Middle frontal gyrus (tissue), 1 donor: Measurements from ENCODE around the gene DOK1.
"Not testable (repeated sequence)": the region's sequence is repeated elsewhere in the genome, so short reads cannot be mapped to it uniquely, and the experiment has no call there.

Experiments
- DNase-seq: peaks from one replicate; pipeline ENCODE4 v3.0.0-alpha.2; 2015; ENCODE audit warnings: low spot score; ENCODE audit errors: extremely low spot score

The DOK1 gene

DNA sequence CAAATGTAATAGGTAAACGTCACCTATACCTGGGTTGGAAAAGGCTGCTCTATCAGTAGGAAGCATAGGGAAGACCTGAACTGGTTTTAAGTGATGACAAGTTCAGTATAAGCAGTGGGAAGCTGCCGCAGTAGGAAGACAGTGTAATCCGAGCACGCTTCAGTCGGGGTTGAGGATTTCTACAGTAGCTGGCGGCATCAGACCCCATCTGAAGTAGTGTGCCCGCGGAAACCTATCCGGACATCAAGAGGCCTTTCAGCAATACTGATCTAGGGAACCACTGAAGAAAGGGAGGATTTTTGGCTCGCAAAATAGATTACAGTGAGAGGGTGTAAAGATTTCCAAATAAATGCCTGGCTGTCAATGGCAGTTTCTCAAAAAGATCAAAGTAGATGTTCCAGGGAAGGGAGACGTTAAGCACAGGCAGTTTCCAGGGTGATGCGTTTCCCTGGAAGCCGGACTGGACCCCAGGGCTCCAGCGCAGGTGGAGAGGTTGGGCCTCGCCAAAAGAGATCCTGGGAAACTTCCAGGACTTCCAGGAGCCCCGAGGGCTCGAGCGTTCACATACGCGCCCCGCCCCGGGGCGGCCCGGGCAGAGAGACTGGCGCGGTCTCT lies 6.1 kb upstream of the DOK1 start:
- no peak for DNase-seq

DNA sequence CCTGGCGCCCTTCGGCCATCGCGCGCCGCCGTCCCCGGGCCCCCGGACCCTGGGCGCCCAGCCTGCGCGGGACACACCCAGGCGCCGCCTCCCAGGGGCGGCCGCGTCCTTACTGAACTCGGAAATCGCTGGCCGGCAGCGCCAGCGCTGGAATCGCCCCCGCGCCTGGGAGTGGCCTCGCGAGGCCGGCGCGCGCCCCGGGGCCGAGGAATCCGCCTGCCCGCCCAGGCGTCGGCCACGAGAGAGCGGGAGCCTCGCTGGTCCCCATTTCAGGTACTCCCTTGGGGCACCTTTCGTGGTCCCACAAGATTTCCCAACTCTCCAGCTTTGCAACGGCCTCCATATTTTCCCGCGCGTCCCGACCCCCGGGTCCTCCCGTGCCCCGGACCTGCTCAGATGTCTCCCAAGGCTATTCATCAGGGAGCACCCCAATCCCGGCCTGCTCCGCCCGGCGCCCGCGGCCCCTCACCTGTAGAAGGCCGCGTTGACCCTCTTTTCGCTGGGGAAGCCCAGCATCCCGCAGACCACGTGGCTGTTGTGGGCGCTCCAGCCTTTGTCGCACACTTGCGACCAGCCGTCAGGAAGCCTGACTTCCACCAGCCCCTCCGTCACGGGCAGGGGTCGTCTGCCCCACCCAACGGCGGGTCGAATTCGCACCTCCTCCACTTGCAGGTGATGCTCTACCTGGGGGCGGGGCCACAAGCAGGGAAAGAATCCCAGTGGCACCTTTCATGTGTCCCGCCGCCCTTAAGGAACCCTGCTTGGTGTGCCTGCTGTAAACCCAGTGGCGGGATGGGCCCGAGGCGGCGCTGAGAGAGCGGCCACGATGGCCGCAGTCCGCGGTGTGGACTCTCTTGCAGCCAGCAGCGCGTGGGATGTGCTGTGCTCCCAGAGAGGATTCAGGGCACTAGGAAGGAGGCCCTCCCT lies 5.4 kb upstream of the DOK1 start:
- no peak for DNase-seq

DNA sequence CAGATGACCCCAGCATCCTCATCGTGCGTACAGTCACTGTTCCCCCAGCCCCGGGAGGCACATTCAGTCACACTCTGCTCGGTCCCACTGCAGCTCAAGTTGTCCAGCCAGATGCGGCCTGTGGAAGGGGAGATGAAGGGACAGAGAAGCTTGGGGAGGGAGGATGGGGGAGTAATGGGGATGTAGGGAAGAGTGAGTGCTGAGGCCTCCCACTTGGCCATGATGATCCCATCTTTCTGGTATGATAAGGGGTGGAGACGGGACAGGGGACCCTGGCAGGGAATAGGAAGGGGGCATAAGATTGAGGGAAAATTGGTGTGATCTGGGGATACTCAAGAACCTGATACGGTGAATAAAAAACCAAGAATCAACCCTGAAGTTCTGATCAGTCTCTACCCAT lies 4.3 kb upstream of the DOK1 start:
- no peak for DNase-seq

DNA sequence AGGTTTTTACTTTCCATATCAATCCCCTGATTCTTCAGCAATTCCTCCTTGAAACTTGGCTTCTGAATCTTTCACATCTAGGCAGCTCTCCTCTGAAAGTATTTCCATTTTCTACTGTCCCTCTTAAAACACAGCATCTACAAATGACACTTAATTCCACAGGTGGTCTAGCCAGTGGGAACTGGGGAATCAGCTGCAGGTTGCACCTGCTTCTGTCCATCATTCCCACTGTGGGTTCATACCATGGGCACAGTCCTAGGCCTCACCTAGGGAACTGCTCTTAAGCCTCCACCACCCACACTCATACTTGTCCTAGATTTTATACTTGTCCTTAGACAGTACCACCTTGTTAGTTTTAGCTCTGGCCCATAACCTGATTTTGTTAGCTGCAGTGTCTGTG lies 3.0 kb upstream of the DOK1 start:
- DNase-seq, result no peak

DNA sequence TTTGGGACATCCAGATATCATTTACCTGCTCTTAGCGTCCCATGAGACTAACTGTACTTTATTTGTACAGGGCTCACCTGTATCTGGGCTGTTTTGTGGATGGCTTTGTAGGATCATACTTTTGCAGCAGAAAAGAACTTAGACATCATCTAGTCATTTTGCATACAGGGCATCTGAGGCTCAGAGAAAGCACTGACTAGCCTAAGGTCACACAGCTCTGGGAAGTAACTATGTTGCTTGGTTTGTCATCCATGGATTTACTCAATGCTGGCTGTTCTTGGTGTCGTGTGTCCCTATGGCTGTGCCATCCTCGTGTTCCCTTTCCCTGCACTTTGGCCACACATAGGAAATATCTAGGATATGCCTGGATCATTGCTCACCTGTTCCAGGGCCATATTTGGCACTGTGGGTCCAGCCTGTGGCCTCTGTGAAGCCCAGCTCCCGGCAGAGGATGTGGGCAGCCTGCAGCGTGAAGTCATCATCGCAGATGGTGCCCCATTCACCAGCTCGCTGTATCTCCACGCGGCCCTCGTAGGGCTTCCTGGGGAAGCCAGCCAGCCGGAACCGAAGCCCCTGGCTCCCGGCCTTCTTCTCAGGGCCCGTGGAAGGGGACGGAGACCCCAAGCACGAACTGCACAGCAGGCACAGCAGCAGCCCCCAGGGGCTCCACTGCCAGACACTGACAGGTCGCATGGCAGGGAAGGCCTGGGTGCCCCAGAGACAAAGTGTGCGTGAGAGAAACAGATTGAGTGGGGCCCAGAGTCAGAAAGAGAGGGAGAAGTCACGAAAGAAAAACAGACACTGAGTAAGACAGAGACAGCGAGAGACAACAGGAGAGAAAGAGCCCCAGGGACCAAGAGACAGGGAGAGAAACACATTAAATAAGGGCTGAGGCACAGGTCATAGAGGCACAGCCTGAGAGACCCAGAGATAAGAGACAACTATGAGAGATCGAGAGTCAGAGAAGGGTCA lies 2.3 kb upstream of the DOK1 start:
- DNase-seq, result no peak

DNA sequence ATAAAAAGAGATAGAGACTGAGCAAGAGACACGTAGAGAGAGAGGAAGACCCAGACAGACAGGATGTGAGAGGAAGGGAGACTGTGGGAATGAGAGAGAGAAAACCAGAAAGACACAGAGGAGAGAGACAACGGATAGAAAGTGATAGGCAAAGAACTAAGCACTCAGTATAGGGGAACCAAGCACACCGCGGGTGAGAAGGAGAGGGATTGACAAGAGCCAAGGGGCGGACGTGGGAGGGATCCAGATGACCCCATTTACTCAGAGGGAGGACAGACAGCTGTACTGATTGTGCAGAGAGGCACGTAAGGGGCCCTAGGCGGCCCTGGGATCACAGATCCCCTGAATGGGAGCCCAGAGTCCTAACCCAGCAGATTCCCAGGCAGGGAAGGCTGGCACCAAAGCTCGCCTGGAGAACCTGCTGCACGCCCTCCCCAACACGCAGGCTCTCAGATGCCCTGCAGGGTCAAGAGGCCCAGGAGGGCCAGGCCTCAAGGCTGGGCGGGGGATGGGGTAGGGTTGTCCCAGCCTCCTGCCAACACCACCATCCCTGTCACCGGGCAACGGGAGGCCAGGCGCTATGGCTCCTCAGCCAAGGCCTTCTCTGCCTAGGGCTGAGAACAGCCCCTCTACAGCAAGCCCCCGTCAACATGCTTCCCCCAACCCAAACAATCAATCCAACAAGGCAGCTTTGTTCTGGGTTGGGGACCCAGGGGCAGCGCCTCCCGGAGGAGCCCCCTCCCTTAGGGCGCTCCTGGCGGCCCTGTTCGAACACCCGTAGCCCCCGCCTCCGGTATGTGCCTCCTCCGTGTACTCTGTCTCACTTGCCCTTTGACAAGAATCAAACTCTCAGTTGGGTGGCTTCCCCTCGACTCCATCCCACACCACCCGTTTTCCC lies 1.4 kb upstream of the DOK1 start:
- no peak for DNase-seq

DNA sequence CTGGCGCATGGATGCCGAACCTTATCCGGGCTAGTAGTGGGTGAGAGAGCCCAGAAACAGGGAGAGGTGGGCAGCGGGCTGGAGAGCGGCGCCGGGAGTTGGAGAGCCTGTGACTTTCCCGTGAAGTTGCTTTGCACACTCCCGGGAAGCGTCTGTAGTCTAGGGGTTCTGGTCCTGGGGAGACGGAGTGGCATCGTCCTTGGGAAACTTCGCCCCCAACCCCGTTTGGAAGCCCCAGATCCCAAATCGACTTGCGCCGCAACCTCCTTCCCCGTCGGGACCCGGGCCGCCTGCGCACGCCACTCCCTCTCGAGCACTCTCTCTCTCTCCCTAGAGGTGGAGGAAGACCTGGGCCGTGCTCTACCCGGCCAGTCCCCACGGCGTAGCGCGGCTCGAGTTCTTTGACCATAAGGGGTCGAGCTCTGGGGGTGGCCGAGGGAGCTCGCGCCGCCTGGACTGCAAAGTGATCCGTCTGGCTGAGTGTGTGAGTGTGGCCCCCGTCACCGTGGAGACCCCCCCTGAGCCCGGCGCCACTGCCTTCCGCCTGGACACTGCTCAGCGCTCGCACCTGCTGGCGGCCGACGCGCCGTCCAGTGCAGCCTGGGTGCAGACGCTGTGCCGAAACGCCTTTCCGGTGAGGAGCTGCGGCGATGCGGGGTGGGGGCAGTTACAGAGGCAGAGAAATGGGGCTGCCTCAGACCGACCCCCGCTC lies 456 bp downstream of the DOK1 start:
- DNase-seq, result no peak

DNA sequence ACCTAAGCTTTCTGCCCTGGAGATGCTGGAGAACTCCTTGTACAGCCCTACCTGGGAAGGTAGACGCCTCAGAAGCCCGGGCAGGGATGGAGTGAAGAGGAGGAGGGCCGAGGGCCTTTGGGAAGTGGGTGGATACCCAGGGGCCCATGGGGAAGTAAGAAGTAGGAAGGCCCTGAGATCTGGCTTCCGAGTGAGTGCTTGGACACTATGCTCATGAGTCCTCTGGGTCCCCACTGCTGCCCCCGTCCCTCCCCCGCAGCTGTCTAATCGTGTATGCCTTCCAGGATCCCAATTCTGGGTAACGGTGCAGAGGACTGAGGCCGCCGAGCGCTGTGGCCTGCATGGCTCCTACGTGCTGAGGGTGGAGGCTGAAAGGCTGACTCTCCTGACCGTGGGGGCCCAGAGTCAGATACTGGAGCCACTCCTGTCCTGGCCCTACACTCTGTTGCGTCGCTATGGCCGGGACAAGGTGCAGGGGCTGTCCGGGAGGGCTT lies 1.1 kb downstream of the DOK1 start:
- no peak for DNase-seq

DNA sequence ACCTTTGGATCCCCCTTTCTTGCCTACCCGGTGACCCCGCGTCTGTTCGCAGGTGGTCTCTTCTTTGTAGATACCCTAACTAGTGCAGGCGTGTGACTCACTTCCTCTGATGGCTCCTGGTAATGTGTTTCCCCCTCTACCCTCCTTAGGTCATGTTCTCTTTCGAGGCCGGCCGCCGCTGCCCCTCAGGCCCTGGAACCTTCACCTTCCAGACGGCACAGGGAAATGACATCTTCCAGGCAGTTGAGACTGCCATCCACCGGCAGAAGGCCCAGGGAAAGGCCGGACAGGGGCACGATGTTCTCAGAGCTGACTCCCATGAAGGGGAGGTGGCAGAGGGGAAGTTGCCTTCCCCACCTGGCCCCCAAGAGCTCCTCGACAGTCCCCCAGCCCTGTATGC lies 1.6 kb downstream of the DOK1 start:
- DNase-seq, result no peak

DNA sequence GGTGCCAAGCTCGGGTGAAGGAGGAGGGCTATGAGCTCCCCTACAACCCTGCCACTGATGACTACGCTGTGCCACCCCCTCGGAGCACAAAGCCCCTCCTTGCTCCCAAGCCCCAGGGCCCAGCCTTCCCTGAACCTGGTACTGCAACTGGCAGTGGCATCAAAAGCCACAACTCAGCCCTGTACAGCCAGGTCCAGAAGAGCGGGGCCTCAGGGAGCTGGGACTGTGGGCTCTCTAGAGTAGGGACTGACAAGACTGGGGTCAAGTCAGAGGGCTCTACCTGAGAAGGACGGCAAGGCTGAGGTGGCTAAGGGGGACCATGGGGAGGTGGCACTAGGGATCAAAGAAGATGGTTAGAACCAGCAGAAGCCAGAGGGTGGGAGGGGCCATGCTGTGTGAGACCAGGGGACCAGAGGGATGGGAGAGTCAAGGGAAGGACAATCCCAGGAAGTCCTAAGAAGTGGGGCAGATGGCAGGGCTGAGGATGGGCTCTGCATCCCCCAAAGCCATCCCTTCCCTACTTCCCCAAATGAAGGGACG lies 2.4 kb downstream of the DOK1 start:
- DNase-seq, result no peak

DNA sequence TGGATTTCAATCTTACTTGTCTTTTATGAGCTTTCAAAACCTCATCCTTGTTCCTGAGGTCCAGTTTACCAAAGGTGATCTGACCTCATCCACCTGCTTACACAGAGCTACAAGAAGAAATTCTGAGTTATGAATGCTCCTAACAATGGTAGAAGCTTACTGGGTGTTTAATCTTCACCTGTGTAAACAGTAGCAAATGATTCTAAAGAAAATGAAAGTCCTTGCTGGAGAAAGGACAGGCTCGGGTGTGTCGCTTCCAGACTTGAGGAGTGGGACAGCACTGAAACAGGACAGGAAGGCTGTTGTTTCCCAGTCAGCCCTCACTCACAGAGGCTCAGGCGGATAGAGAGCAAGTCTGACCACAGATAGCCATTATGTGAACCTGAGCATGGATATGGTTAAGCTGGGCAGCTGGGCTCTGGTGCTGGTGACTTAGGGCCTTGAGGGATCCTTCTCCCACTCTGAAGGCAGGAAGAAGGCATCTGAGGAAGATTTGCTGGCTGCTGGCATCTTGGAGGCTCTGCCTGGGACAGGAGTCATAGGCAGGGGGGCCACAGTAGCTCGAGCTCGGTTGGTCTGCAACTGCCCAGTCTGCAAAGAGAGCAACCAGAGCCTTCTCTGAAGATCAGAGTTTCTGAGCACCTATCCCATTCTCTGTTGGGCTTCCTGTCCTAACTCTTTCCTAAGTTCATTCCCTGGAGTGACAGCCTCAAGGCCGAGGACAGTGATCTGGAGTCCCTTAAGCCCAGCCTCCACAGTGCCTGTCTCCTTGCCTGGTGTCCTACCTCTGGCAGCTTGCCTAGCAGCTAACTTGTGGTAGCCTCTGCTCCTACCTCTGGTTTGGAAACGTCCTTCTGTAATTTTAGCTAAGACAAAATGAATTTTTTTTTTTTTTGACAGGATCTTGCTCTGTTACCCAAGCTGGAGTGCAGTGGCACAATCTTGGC lies 4.0 kb downstream of the DOK1 start:
- no peak for DNase-seq

DNA sequence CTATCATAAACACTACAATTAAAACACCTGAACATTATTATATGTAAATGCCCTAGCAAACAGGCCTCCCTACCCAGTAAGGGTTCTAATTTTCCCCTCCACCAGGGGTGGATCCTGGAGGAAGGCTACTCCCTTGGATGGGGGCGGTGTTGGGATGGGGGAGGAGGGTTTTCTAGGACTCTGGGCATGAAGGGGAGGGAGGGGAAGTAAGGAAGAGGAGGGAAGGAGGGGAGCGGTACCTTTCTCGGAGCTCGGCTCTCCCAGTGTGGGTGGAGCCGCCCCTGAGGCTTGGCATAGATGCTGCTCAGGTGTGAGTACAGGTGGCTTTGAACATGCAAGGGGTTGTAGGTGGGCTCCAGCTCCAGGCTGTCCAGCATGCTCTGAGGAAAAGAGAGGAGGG lies 5.4 kb downstream of the DOK1 start:
- no peak for DNase-seq

DNA sequence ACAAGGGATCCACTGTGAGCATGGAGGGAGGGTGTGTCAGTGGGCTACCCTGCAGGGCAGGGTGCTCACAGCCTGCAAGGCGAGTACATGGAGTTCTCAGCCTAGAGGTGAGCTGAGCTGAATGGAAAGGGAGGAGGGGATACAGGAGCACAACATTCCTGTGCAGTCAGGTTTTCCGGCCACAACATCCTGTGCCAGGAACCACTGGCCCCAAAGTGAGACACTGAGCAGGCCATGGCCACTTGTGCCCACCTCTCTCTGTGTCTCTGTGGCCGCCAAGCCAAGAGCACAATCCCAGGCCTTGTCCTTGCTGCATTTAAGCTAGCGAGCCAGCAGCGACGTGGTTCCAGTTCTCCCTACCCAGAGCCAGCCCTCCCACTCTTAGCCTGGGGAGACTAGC lies 6.1 kb downstream of the DOK1 start:
- no peak for DNase-seq

DNA sequence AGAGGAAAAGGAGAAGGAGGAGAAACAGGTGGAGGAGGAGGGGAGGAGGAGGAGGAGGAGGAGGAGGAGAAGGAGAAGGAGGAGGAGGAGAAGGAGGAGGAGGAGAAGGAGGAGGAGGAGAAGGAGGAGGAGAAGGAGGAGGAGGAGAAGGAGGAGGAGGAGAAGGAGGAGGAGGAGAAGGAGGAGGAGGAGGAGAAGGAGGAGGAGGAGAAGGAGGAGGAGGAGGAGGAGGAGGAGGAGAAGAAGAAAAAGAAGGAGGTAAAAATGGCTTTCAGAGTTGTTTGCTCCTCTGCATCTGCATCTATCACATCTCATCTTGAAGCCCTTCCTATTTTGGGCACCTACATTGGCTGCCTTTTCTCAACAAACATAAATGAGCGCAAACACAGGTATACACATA lies 6.5 kb downstream of the DOK1 start:
- DNase-seq, result not testable (repeated sequence)

DNA sequence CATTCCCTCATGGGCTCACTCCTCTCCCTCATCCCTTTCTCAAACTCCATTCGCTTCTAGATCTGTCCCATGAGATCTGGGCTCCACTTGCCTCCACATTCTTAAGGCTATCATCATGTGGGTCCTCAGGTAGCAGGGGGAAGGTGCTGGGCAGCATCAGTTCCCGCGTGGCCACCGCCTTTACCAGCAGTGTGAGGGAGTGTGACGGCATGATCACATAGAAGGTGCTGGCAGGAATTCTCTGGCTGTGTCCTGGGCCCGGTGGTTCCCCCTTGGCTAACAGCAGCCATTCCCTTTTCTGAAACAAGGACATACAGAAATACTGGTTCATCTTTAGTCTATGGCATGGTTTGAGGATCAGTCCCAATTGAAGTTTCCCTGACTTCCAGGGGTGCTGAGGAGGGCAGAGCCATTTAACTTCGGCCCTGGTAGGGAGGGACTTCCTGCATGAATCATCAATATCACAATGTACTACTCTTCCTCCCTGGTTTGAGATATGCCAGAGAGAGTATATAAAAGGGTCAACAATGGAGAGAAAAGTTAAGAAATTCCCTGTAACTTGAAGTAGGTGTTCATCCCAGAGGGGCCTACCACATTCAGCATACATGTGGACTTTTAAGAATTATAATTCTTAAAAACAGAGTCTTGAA lies 7.7 kb downstream of the DOK1 start:
- no peak for DNase-seq

DNA sequence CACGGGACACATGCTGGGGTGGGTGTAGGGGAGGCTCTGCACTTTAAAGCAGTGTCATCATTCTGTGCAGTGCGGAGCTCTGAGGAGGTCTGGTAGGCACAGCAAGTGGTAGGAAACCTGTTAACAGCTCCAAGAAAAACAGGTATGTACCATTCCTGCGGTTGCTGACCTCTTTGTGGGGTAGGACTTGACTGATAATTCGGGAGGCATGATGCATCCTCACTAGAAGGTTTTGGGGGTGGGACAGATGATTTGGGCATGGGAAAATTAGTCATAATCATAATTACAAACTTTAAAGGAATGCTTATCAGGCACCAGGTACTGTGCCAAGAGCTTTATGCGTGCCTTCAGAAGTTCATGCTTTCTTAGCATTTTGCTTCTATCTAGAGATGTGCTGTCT lies 9.7 kb downstream of the DOK1 start:
- no peak for DNase-seq

DNA sequence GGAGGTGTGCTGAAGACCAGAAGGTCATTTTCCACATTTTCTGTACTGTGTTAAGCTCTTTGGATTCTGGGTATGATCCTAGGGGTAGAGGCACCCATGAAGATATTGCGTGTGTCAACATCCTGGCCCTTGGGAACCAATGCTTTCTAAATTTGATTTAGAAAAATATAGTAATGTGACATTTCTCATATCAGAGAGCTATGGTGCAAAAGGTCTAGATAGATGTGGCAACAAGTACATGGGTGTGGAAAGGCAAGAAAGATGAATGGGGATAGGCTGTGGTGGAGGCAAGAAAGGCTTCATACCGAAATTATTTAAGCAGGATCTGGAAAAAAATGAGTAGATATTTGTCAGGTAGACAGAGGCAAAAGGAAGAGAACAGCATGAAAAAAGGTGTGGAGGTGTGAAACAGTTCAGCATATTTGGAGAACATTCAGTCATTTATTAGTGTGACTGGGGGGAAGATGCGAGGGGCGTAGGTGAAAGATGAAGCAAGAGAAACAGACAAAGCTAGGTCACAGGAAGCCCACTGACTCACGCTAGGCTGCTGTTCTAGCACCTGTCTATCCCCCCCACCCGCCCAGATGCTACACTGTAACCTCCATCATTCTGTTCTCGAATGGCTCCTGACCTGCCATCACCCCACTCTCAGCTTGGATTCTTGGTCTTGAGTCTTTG lies 11.7 kb downstream of the DOK1 start:
- DNase-seq, result no peak

DNA sequence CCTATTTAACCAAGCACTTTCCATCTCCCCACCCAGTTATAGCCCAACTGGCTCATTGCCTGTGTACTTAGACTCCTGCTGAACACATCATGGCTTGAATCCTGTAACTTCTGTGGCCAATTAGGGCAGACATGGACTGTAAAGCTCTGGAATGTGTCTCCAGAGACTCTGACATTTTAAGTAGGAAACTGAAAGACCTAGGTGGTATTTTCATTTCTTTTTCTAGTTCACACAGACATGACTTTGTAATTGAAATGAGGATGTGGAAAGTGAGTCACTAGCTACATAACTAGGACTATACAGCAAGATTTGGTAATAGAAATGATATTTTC lies 12.2 kb downstream of the DOK1 start:
- DNase-seq, result no peak
